Karpas-422 (cell line): ENCODE data around the gene TXLNG. TPM values are rescaled to one million over a fixed set of nuclear protein-coding genes. Genes with fewer than 3 reads are reported as not detected.

Experiments used
- DNase-seq: peaks from one replicate; pipeline ENCODE4 v3.0.0-alpha.2; 2015
- H2AFZ ChIP-seq: fragments of 200-600 bp; sonication (generic); 2 replicates; pipeline ENCODE4 v1.6.1; 2014; ENCODE audit warnings: antibody characterized with exemption, low read length, mixed read lengths
- H3K27ac ChIP-seq: fragments of 200-600 bp; sonication (generic); 2 replicates; pipeline ENCODE4 v1.5.1; 2014; ENCODE audit warnings: mild to moderate bottlenecking, low read length, moderate library complexity
- H3K27me3 ChIP-seq: fragments of 200-600 bp; sonication (generic); 2 replicates; pipeline ENCODE4 v1.6.1; 2014; ENCODE audit warnings: low read length, mixed read lengths
- H3K36me3 ChIP-seq: fragments of 200-600 bp; sonication (generic); 2 replicates; pipeline ENCODE4 v1.6.1; 2014; ENCODE audit warnings: low read length, mixed read lengths; ENCODE audit not compliant: insufficient read depth
- H3K4me1 ChIP-seq: fragments of 200-600 bp; sonication (generic); 2 replicates; pipeline ENCODE4 v1.6.1; 2014; ENCODE audit warnings: mild to moderate bottlenecking, low read length, mixed read lengths
- H3K4me2 ChIP-seq: fragments of 200-600 bp; sonication (generic); 2 replicates; pipeline ENCODE4 v1.6.1; 2014; ENCODE audit warnings: low read length, low read depth, mild to moderate bottlenecking; ENCODE audit not compliant: poor library complexity, severe bottlenecking
- H3K4me3 ChIP-seq: fragments of 200-600 bp; sonication (generic); 2 replicates; pipeline ENCODE4 v1.5.1; 2014; ENCODE audit warnings: mild to moderate bottlenecking, antibody characterized with exemption, low read length, mixed read lengths
- H3K79me2 ChIP-seq: fragments of 200-600 bp; sonication (generic); 2 replicates; pipeline ENCODE4 v1.6.1; 2014; ENCODE audit warnings: mild to moderate bottlenecking, low read length, mixed read lengths
- H3K9ac ChIP-seq: fragments of 200-600 bp; sonication (generic); 2 replicates; pipeline ENCODE4 v1.6.0; 2014; ENCODE audit warnings: low read length
- H3K9me2 ChIP-seq: fragments of 200-600 bp; sonication (generic), shearing (Covaris generic); replicated peaks from 2 replicates; pipeline ENCODE4 v1.6.0; 2014; ENCODE audit warnings: mild to moderate bottlenecking, low read length, moderate library complexity; ENCODE audit not compliant: insufficient read depth
- H3K9me3 ChIP-seq: fragments of 300-700, 200-600 bp; sonication (generic); 2 replicates; pipeline ENCODE4 v1.6.1; 2014; ENCODE audit warnings: low read length, mixed read lengths
- H4K20me1 ChIP-seq: fragments of 200-600 bp; sonication (generic); 2 replicates; pipeline ENCODE4 v1.6.1; 2014; ENCODE audit warnings: mild to moderate bottlenecking, antibody characterized with exemption, low read length, low read depth; ENCODE audit not compliant: insufficient read depth
- total RNA-seq: library from RNA; depleted of rRNA; stranded (reverse); fragments of >200 nt; shearing (Covaris generic); gene quantifications from 2 replicates; pipeline ENCODE4 v1.2.3, GENCODE V29; 2014; ENCODE audit warnings: low replicate concordance

The TXLNG gene
- total RNA-seq, 1 experiment from 2014 or later: 42.2 TPM

- Histone ChIP-seq H2AFZ (no peak overlapping the region), H3K9me2 (no peaks in the 10 kb centered on the region), H3K27me3 (no peaks in the 10 kb centered on the region), H3K4me1 (peaks cover 22% of the 10 kb centered on the region), H3K9ac (no peak overlapping the region), H3K27ac (no peak overlapping the region), H4K20me1 (peaks cover 5% of the 10 kb centered on the region; the same call in 1 of the 2 replicates), H3K9me3 (no peaks in the 10 kb centered on the region), H3K4me3 (no peak overlapping the region), H3K36me3 (peaks cover 42% of the 10 kb centered on the region), H3K79me2 (peaks cover 62% of the 10 kb centered on the region), H3K4me2 (no peak overlapping the region)
- no peak for DNase-seq
Observed at GRCh38 chrX:16819634-16820033, 33.4 kb downstream of the TXLNG start.

- H3K27me3 ChIP-seq: no peaks in the 10 kb centered on the region
Observed at GRCh38 chrX:16822723-16823122, 36.5 kb downstream of the TXLNG start.

GRCh38 chrX:16825264-16826035 lies 39.2 kb downstream of the TXLNG start:
- Histone ChIP-seq H3K4me2 (no peak overlapping the region), H3K27ac (no peak overlapping the region), H3K4me3 (no peak overlapping the region), H3K9ac (no peak overlapping the region), H3K9me3 (no peaks in the 10 kb centered on the region), H3K9me2 (no peaks in the 10 kb centered on the region), H3K79me2 (peaks cover 23% of the 10 kb centered on the region), H4K20me1 (no peaks in the 10 kb centered on the region), H3K36me3 (peaks cover 57% of the 10 kb centered on the region), H3K4me1 (peaks cover 15% of the 10 kb centered on the region), H2AFZ (no peak overlapping the region), H3K27me3 (no peaks in the 10 kb centered on the region)
- no peak for DNase-seq

More at GRCh38 chrX:16822723-16823122, 36.5 kb downstream of the TXLNG start:
- Histone ChIP-seq H3K4me3 (no peak overlapping the region), H3K4me2 (no peak overlapping the region), H3K36me3 (peaks cover 54% of the 10 kb centered on the region), H2AFZ (no peak overlapping the region), H3K4me1 (peaks cover 20% of the 10 kb centered on the region), H3K9me3 (no peaks in the 10 kb centered on the region), H3K27ac (no peak overlapping the region), H3K79me2 (peaks cover 42% of the 10 kb centered on the region), H3K9me2 (no peaks in the 10 kb centered on the region), H3K9ac (no peak overlapping the region), H4K20me1 (peaks cover 2% of the 10 kb centered on the region; the same call in 1 of the 2 replicates)
- no peak for DNase-seq

- DNase-seq: peak; percentile 78
- H3K79me2 ChIP-seq: peaks cover 21% of the 10 kb centered on the region
- no peak overlapping the region for H3K4me3 ChIP-seq
- no peak overlapping the region for H2AFZ ChIP-seq
- H3K9ac ChIP-seq: no peak overlapping the region
- H3K36me3 ChIP-seq: peaks cover 59% of the 10 kb centered on the region
- H3K27me3 ChIP-seq: no peaks in the 10 kb centered on the region
- peaks cover 15% of the 10 kb centered on the region for H3K4me1 ChIP-seq
- no peak overlapping the region for H3K27ac ChIP-seq
- H4K20me1 ChIP-seq: no peaks in the 10 kb centered on the region
- H3K9me2 ChIP-seq: no peaks in the 10 kb centered on the region
- H3K9me3 ChIP-seq: no peaks in the 10 kb centered on the region
- no peak overlapping the region for H3K4me2 ChIP-seq
Observed at GRCh38 chrX:16826207-16826606, 39.9 kb downstream of the TXLNG start.

- H3K9me3 ChIP-seq: no peaks in the 10 kb centered on the region
- H3K79me2 ChIP-seq: peaks cover 25% of the 10 kb centered on the region
- H3K4me1 ChIP-seq: peaks cover 15% of the 10 kb centered on the region
- no peak for DNase-seq
- H3K27ac ChIP-seq: no peak overlapping the region
- no peak overlapping the region for H3K4me3 ChIP-seq
- H3K36me3 ChIP-seq: peaks cover 65% of the 10 kb centered on the region
- H3K9ac ChIP-seq: no peak overlapping the region
- H3K4me2 ChIP-seq: no peak overlapping the region
- no peaks in the 10 kb centered on the region for H3K9me2 ChIP-seq
- no peaks in the 10 kb centered on the region for H3K27me3 ChIP-seq
- no peaks in the 10 kb centered on the region for H4K20me1 ChIP-seq
- H2AFZ ChIP-seq: no peak overlapping the region
Observed at GRCh38 chrX:16827225-16827624, 41.0 kb downstream of the TXLNG start.

GRCh38 chrX:16828124-16828908 lies 42.0 kb downstream of the TXLNG start:
- peaks cover 62% of the 10 kb centered on the region for H3K36me3 ChIP-seq
- peaks cover 15% of the 10 kb centered on the region for H3K4me1 ChIP-seq
- H3K9ac ChIP-seq: no peak overlapping the region
- no peaks in the 10 kb centered on the region for H3K9me2 ChIP-seq
- H4K20me1 ChIP-seq: no peaks in the 10 kb centered on the region
- H3K79me2 ChIP-seq: peaks cover 21% of the 10 kb centered on the region
- no peak for DNase-seq
- no peaks in the 10 kb centered on the region for H3K9me3 ChIP-seq
- H3K27ac ChIP-seq: no peak overlapping the region
- no peak overlapping the region for H2AFZ ChIP-seq
- H3K4me2 ChIP-seq: no peak overlapping the region
- no peaks in the 10 kb centered on the region for H3K27me3 ChIP-seq
- no peak overlapping the region for H3K4me3 ChIP-seq

DNA sequence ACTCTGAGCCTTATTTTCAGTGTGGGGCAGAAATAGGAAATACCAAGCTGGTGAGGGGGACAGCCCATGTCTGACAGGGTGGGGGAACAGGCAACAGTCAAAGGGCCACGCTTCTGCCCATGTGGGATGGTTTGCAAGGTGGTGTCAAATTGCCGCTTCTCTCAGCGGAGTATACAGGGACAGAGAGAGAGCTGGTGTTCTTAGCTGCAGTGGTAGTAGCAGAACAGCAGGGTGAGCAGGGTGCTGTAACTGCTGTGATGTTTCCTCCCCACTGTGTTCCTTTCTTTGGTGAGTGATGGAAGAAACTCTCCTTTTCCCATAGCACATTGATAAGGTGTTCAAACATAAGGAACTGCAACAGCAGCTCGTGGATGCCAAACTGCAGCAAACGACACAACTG lies 46.0 kb downstream of the TXLNG start:
- H3K27ac ChIP-seq: no peak overlapping the region
- no peak overlapping the region for H3K4me3 ChIP-seq
- no peaks in the 10 kb centered on the region for H3K4me1 ChIP-seq
- H3K4me2 ChIP-seq: no peak overlapping the region
- H3K9ac ChIP-seq: no peak overlapping the region
- H3K9me2 ChIP-seq: no peaks in the 10 kb centered on the region
- no peaks in the 10 kb centered on the region for H3K27me3 ChIP-seq
- H2AFZ ChIP-seq: no peak overlapping the region
- H3K36me3 ChIP-seq: peaks cover 65% of the 10 kb centered on the region
- peaks cover 14% of the 10 kb centered on the region; the same call in 1 of the 2 replicates for H3K79me2 ChIP-seq
- DNase-seq: no peak
- no peaks in the 10 kb centered on the region for H4K20me1 ChIP-seq
- no peaks in the 10 kb centered on the region for H3K9me3 ChIP-seq

DNA sequence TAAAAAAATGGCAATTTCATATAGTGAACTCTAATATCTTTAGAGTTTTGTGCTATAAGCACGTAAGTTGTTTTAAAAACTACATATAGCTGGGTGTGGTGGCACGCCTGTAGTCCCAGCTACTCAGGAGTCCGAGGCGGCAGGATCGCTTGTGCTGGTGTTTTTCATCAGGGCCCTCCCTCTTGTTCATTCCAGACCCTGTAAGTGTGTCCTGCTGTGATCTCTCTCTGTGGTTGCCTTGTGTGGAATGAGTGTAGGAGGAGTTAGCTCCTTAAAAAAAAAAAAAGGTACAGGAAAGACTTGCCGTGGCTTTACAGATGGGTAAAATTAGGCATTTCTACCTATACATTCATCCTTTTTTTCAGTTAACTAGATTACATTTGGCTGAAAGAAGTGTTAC lies 48.5 kb downstream of the TXLNG start:
- Histone ChIP-seq H3K9me3 (no peaks in the 10 kb centered on the region), H3K27me3 (no peaks in the 10 kb centered on the region), H3K36me3 (peaks cover 61% of the 10 kb centered on the region), H3K4me2 (no peak overlapping the region), H3K4me3 (no peak overlapping the region), H3K27ac (no peak overlapping the region), H3K9me2 (no peaks in the 10 kb centered on the region), H2AFZ (no peak overlapping the region), H3K79me2 (peaks cover 5% of the 10 kb centered on the region; the same call in 1 of the 2 replicates), H3K4me1 (peaks cover 9% of the 10 kb centered on the region; the same call in 1 of the 2 replicates), H3K9ac (no peak overlapping the region), H4K20me1 (no peaks in the 10 kb centered on the region)
- DNase-seq: no peak
